HCT116 (cell line): ENCODE measurements around the gene DCTN2. TPM values are rescaled to one million over a fixed set of nuclear protein-coding genes. Genes with fewer than 3 reads are reported as not detected.

Source experiments
- ATAC-seq: fragments of 200-7000 bp; cut with Tn5 transposase; 2 replicates; pipeline ENCODE4 v1.9.1; 2020; ENCODE audit warnings: mild to moderate bottlenecking, moderate library complexity
- BruUV-seq: library from RNA; stranded (reverse); fragments of 400-500 nt; replicated peaks from 2 replicates; lab custom pipeline; 2021; lab: Mats Ljungman, UMichigan
- CTCF ChIA-PET: fragments of 300-600 bp; sonication (Branson Sonifier 250); formaldehyde crosslinking; loops from one replicate; lab custom pipeline; 2021; ENCODE audit warnings: antibody characterized with exemption; lab: Charles Lee
- POLR2A ChIA-PET: fragments of 300-600, 350-600 bp; sonication (Branson Sonifier 250); formaldehyde crosslinking; loops from one replicate; lab custom pipeline; 2021; ENCODE audit warnings: antibody characterized with exemption; lab: Charles Lee
- RAD21 ChIA-PET, 2 experiments: fragments of 300-600 bp; sonication (Branson Sonifier 250); formaldehyde crosslinking; loops; one replicate each; lab custom pipeline; 2023; ENCODE audit warnings: low total read pairs in 2 of 2; ENCODE audit not compliant: uncharacterized antibody in 2 of 2, unreplicated experiment in 2 of 2, low non-redundant PET in 1 of 2; lab: Charles Lee
- DNase-seq: peaks from one replicate; pipeline ENCODE4 v3.0.0-alpha.2; 2010; ENCODE audit warnings: low read depth, low spot score
- H2AFZ ChIP-seq: fragments of 200-600 bp; shearing (Covaris generic), sonication (generic); 2 replicates; pipeline ENCODE4 v1.6.1; 2017; ENCODE audit warnings: low read depth, mixed run types, mixed read lengths, antibody characterized with exemption, low read length; ENCODE audit not compliant: poor library complexity, severe bottlenecking
- H3K27ac ChIP-seq: 2 replicates; pipeline ENCODE4 v1.5.1; 2012; ENCODE audit warnings: low read depth, low read length
- H3K27me3 ChIP-seq: fragments of 200-600 bp; sonication (generic); 2 replicates; pipeline ENCODE4 v1.6.1; 2016; ENCODE audit warnings: mixed run types, low read length, mixed read lengths; ENCODE audit not compliant: insufficient read depth
- H3K36me3 ChIP-seq, 2 experiments: fragments of 200-500 bp in 1 of 2; fragments of 200-600 bp in 1 of 2; sonication (Bioruptor generic) in 1 of 2; sonication (generic) in 1 of 2; 2 replicates each; pipeline versions ENCODE4 v1.5.1 to v1.6.1; 2014 to 2016; ENCODE audit warnings: low read length in 2 of 2, inconsistent platforms in 1 of 2, mixed read lengths in 1 of 2, mixed run types in 1 of 2; ENCODE audit not compliant: insufficient read depth in 2 of 2, control insufficient read depth in 1 of 2
- H3K4me1 ChIP-seq, 2 experiments: fragments of 200-600 bp in 1 of 2; sonication (generic) in 1 of 2; 2 replicates each; pipeline versions ENCODE4 v1.5.1 to v1.6.1; 2012 to 2017; ENCODE audit warnings: low read length in 2 of 2, inconsistent platforms in 1 of 2, mild to moderate bottlenecking in 1 of 2, mixed read lengths in 1 of 2, mixed run types in 1 of 2, moderate library complexity in 1 of 2; ENCODE audit not compliant: insufficient read depth in 2 of 2, control insufficient read depth in 1 of 2
- H3K4me2 ChIP-seq: fragments of 200-600 bp; sonication (generic); 2 replicates; pipeline ENCODE4 v1.6.1; 2017; ENCODE audit warnings: mixed run types, low read length, mixed read lengths
- H3K4me3 ChIP-seq, 2 experiments: fragments of 200-600 bp in 1 of 2; sonication (generic) in 1 of 2; replicated peaks in 1 of 2; 2 replicates each; pipeline ENCODE4 v1.5.1; 2011 to 2016; ENCODE audit warnings: low read length in 2 of 2, control low read depth in 1 of 2, low read depth in 1 of 2, mild to moderate bottlenecking in 1 of 2, mixed read lengths in 1 of 2, mixed run types in 1 of 2
- H3K79me2 ChIP-seq: fragments of 200-600 bp; sonication (generic); 2 replicates; pipeline ENCODE4 v1.6.1; 2017; ENCODE audit warnings: mild to moderate bottlenecking, mixed run types, low read length, moderate library complexity, mixed read lengths; ENCODE audit not compliant: insufficient read depth
- H3K9ac ChIP-seq: fragments of 200-600 bp; sonication (generic); 2 replicates; pipeline ENCODE4 v1.6.1; 2016; ENCODE audit warnings: low read length, mixed read lengths
- H3K9me2 ChIP-seq: fragments of 200-600 bp; sonication (generic), shearing (Covaris generic); 2 replicates; pipeline ENCODE4 v1.6.1; 2017; ENCODE audit warnings: mixed run types, mild to moderate bottlenecking, moderate library complexity; ENCODE audit not compliant: insufficient read depth
- H3K9me3 ChIP-seq, 2 experiments: fragments of 200-500 bp in 1 of 2; fragments of 200-600 bp in 1 of 2; sonication (Bioruptor generic) in 1 of 2; sonication (generic) in 1 of 2; 2 replicates each; pipeline ENCODE4 v1.6.1; 2014 to 2017; ENCODE audit warnings: low read length in 2 of 2, mixed read lengths in 2 of 2, inconsistent platforms in 1 of 2, low read depth in 1 of 2, mild to moderate bottlenecking in 1 of 2, mixed run types in 1 of 2, moderate library complexity in 1 of 2; ENCODE audit not compliant: control insufficient read depth in 1 of 2, insufficient read depth in 1 of 2
- H4K20me1 ChIP-seq: fragments of 200-600 bp; sonication (generic), shearing (Covaris generic); 2 replicates; pipeline ENCODE4 v1.6.1; 2017; ENCODE audit warnings: mixed run types, mild to moderate bottlenecking, moderate library complexity; ENCODE audit not compliant: insufficient read depth
- EGR1 ChIP-seq: IDR thresholded peaks from 2 replicates; pipeline ENCODE4 v1.6.1; 2012; ENCODE audit warnings: low read depth
- ELF1 ChIP-seq: IDR thresholded peaks from 2 replicates; pipeline ENCODE4 v1.6.1; 2012; ENCODE audit warnings: low read depth, borderline replicate concordance
- FOSL1 ChIP-seq: IDR thresholded peaks from 2 replicates; pipeline ENCODE4 v1.6.1; 2012; ENCODE audit warnings: low read depth
- JUND ChIP-seq: IDR thresholded peaks from 2 replicates; pipeline ENCODE4 v1.6.1; 2012
- POLR2A ChIP-seq: IDR thresholded peaks from 2 replicates; pipeline ENCODE4 v1.7.0; 2011; ENCODE audit warnings: borderline replicate concordance; ENCODE audit not compliant: insufficient read depth, insufficient read length; ENCODE audit errors: extremely low read depth
- POLR2AphosphoS5 ChIP-seq: IDR thresholded peaks from 2 replicates; pipeline ENCODE4 v1.6.1; 2011; ENCODE audit warnings: mild to moderate bottlenecking, low read depth, low read length, moderate library complexity
- RAD21 ChIP-seq: IDR thresholded peaks from 2 replicates; pipeline ENCODE4 v1.6.1; 2012; ENCODE audit warnings: low read depth, mild to moderate bottlenecking
- REST ChIP-seq: IDR thresholded peaks from 2 replicates; pipeline ENCODE4 v1.6.1; 2012; ENCODE audit warnings: low read depth
- SIN3A ChIP-seq: IDR thresholded peaks from 2 replicates; pipeline ENCODE4 v1.6.1; 2012; ENCODE audit warnings: low read depth
- SRF ChIP-seq: IDR thresholded peaks from 2 replicates; pipeline ENCODE4 v1.6.1; 2012; ENCODE audit warnings: low read depth
- TCF7L2 ChIP-seq: IDR thresholded peaks from 2 replicates; pipeline ENCODE4 v1.7.0; 2011; ENCODE audit warnings: borderline replicate concordance, inconsistent platforms; ENCODE audit not compliant: insufficient read depth, insufficient read length; ENCODE audit errors: extremely low read depth
- YY1 ChIP-seq: IDR thresholded peaks from 2 replicates; pipeline ENCODE4 v1.6.1; 2011; ENCODE audit warnings: low read length, low read depth, moderate library complexity, mild to moderate bottlenecking; ENCODE audit not compliant: insufficient replicate concordance; ENCODE audit errors: extremely low read depth
- ZBTB33 ChIP-seq: IDR thresholded peaks from 2 replicates; pipeline ENCODE4 v1.6.1; 2011; ENCODE audit warnings: mild to moderate bottlenecking, low read length, moderate library complexity; ENCODE audit not compliant: insufficient replicate concordance; ENCODE audit errors: extremely low read depth
- ZFX ChIP-seq: fragments of 450-650 bp; IDR thresholded peaks from 2 replicates; pipeline ENCODE4 v1.6.1; 2017
- ZNF274 ChIP-seq: fragments of 200-500 bp; sonication (Bioruptor generic); IDR thresholded peaks from 2 replicates; pipeline ENCODE4 v1.6.1; 2014; ENCODE audit warnings: mild to moderate bottlenecking, low read depth, low read length, inconsistent platforms
- intact Hi-C: fragments of 100-400 bp; cut with micrococcal nuclease; formaldehyde crosslinking; loops from 2 replicates; pipeline ENCODE4 v1.10.0; 2022
- total RNA-seq: library from RNA; stranded (reverse); gene quantifications from one replicate; pipeline ENCODE4 v1.2.1, GENCODE V29; 2021; ENCODE audit not compliant: unreplicated experiment
- TF ChIP-seq, protein P1 (sequence below): IDR thresholded peaks from 2 replicates; pipeline ENCODE4 v1.6.1; 2012

Gene DCTN2
- total RNA-seq, 1 experiment from 2014 or later, result 95.9 TPM

DNA sequence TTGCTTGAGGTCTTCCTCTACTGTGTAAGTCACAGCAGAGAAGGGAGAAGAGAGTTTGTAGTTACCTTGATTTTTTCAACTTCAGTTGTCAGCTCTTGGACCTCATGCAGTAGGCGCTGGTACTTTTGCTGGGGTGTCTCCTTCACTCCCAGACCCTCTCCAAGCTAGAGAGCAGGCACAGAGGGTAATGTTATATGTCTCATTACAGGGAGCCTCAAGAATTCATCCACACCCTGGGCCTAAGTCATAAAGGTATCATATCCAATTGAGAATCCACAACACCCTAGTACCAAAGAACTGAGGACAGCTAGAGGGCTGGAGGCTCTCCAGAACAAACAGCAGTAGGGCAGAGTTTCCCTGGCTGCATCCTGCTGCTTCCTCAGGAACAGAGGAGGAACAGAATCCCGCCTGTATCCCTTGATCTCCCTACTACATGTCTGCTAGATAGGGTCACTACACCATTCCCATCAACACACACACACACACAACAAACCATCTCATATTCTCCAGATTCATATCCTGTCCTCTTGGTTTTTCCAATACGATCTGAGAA is 11.9 kb downstream of the DCTN2 start:
- Histone ChIP-seq H3K27me3 (no peaks in the 10 kb centered on the region), H4K20me1 (no peaks in the 10 kb centered on the region), H3K27ac (no peak overlapping the region), H3K9ac (no peak overlapping the region), H2AFZ (no peak overlapping the region), H3K4me1 (no peaks in the 10 kb centered on the region), H3K9me2 (no peaks in the 10 kb centered on the region), H3K79me2 (no peaks in the 10 kb centered on the region)
- no peak for DNase-seq
- ChIA-PET RAD21 (no interaction called here), CTCF (interaction anchor here (0.6 to 1.6 kb wide), 2 partner anchors 48 to 338 kb away, joined by 3 to 4 read pairs; no protein-coding TSS in a partner anchor)
- no TSS peak for BruUV-seq
- no peak for TF ChIP-seq SIN3A
- no peak for TF ChIP-seq FOSL1
- TF ChIP-seq ZFX, result no peak
- no peak for TF ChIP-seq ELF1
- TF ChIP-seq ZBTB33, result no peak
- TF ChIP-seq, protein P1, sequence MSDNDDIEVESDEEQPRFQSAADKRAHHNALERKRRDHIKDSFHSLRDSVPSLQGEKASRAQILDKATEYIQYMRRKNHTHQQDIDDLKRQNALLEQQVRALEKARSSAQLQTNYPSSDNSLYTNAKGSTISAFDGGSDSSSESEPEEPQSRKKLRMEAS, result no peak
- TF ChIP-seq SRF, result no peak
- TF ChIP-seq YY1, result no peak
- TF ChIP-seq TCF7L2, result no peak
- TF ChIP-seq ZNF274, result no peak
- TF ChIP-seq RAD21, result no peak
- no peak for TF ChIP-seq JUND
- no peak for TF ChIP-seq POLR2AphosphoS5
- TF ChIP-seq EGR1, result no peak
- no peak for TF ChIP-seq POLR2A
- TF ChIP-seq REST, result no peak
- TF ChIP-seq, all 23 proteins: peak for 0
- Histone ChIP-seq H3K4me2 (no peak overlapping the region), H3K36me3 (peaks cover 27 to 36% of the 10 kb centered on the region in 2 experiments; a peak in 3 of 4 replicates), H3K9me3 (no peaks in the 10 kb centered on the region), H3K4me3 (no peak overlapping the region)
- intact Hi-C loops, result no loop called here
- no peak for ATAC-seq
- POLR2A ChIA-PET, result no interaction called here
